Vagina (tissue), 2 donors: Measurements from ENCODE around the gene CPNE9. TPM values are rescaled to one million over a fixed set of nuclear protein-coding genes. Genes with fewer than 3 reads are reported as not detected.

Experiments used
- DNase-seq, 2 donors: peaks; one replicate each; pipeline ENCODE4 v3.0.0-alpha.2; 2017; ENCODE audit errors: extremely low spot score in 2 of 2
- H3K27ac ChIP-seq: fragments of 200-600 bp; sonication (generic); one replicate; pipeline ENCODE4 v1.5.1; 2019
- H3K27me3 ChIP-seq: fragments of 200-600 bp; sonication (generic); one replicate; pipeline ENCODE4 v1.5.1; 2019
- H3K36me3 ChIP-seq, 2 donors: fragments of 200-600 bp; sonication (generic); one replicate each; pipeline ENCODE4 v1.5.1; 2017 to 2019
- H3K4me1 ChIP-seq: fragments of 200-600 bp; sonication (generic); one replicate; pipeline ENCODE4 v1.5.1; 2019
- H3K4me3 ChIP-seq, 2 donors: fragments of 200-600 bp; sonication (generic); 1 replicate in 1 of 2; 2 replicates in 1 of 2; pipeline ENCODE4 v1.5.1; 2016 to 2019
- H3K9me3 ChIP-seq: fragments of 200-600 bp; sonication (generic); one replicate; pipeline ENCODE4 v1.5.1; 2019
- CTCF ChIP-seq, 3 experiments: fragments of 450-650 bp in 2 of 3; fragments of 200-600 bp in 1 of 3; sonication (generic) in 1 of 3; IDR thresholded peaks; one replicate each; pipeline ENCODE4 v1.5.1; 2017 to 2019; ENCODE audit warnings: antibody characterized with exemption in 3 of 3, mild to moderate bottlenecking in 2 of 3, moderate library complexity in 2 of 3
- POLR2A ChIP-seq, 2 donors: fragments of 450-650 bp; IDR thresholded peaks; one replicate each; pipeline ENCODE4 v1.6.1; 2017; ENCODE audit warnings: antibody characterized with exemption in 2 of 2, mild to moderate bottlenecking in 2 of 2, moderate library complexity in 2 of 2
- POLR2AphosphoS5 ChIP-seq, 2 donors: sonication (generic); formaldehyde crosslinking; IDR thresholded peaks; one replicate each; pipeline ENCODE4 v1.9.0; 2017; ENCODE audit warnings: antibody characterized with exemption in 2 of 2, mild to moderate bottlenecking in 2 of 2, low read depth in 1 of 2; ENCODE audit not compliant: insufficient read depth in 1 of 2
- intact Hi-C: fragments of 100-400 bp; cut with DNase I; formaldehyde crosslinking; loops from one replicate; pipeline ENCODE4 v1.15.1; 2023
- total RNA-seq: library from RNA; depleted of rRNA; stranded (reverse); fragments of >200 nt; gene quantifications from one replicate; pipeline ENCODE4 v1.2.3, GENCODE V29; 2016

Gene CPNE9
- total RNA-seq, 1 donor from 2014 or later = not detected

- Histone ChIP-seq H3K27ac (no peak overlapping the region), H3K9me3 (no peaks in the 10 kb centered on the region), H3K4me3 (no peak overlapping the region), H3K27me3 (no peaks in the 10 kb centered on the region), H3K4me1 (peaks cover 15% of the 10 kb centered on the region), H3K36me3 (no peaks in the 10 kb centered on the region)
- no peak for DNase-seq
- TF ChIP-seq POLR2AphosphoS5 (IDR thresholded peaks at IDR 0.05; ENCODE audit: insufficient read depth in 1 of 2, low read depth in 1 of 2) (no peak), CTCF (IDR thresholded peaks at IDR 0.05) (no peak), POLR2A (IDR thresholded peaks at IDR 0.05) (no peak)
- intact Hi-C loops = no loop called here
Observed at GRCh38 chr3:9713142-9713541, 9.5 kb downstream of the CPNE9 start.

GRCh38 chr3:9715136-9715535, 11.5 kb downstream of the CPNE9 start:
- H3K27ac ChIP-seq = peak overlapping the region; percentile 54
- intact Hi-C loops = no loop called here
- no peak for DNase-seq

GRCh38 chr3:9715764-9716437, 12.3 kb downstream of the CPNE9 start:
- peak in 1 of 2 donors; percentile 95 for DNase-seq
- intact Hi-C loops = no loop called here
- Histone ChIP-seq H3K36me3 (no peaks in the 10 kb centered on the region), H3K4me1 (peaks cover 15% of the 10 kb centered on the region), H3K27ac (peak overlapping the region; percentile 68), H3K4me3 (no peak overlapping the region), H3K27me3 (no peaks in the 10 kb centered on the region), H3K9me3 (no peaks in the 10 kb centered on the region)
- peak; percentile 72 to 86 (median 76) for TF ChIP-seq CTCF (IDR thresholded peaks at IDR 0.05)
- no peak for TF ChIP-seq POLR2A (IDR thresholded peaks at IDR 0.05)
- TF ChIP-seq POLR2AphosphoS5 (IDR thresholded peaks at IDR 0.05; ENCODE audit: insufficient read depth in 1 of 2, low read depth in 1 of 2) = peak in 1 of 2 donors; percentile 92

More at GRCh38 chr3:9715136-9715535, 11.5 kb downstream of the CPNE9 start:
- TF ChIP-seq CTCF (IDR thresholded peaks at IDR 0.05) (no peak), POLR2A (IDR thresholded peaks at IDR 0.05) (no peak), POLR2AphosphoS5 (IDR thresholded peaks at IDR 0.05; ENCODE audit: insufficient read depth in 1 of 2, low read depth in 1 of 2) (no peak)
- H3K36me3 ChIP-seq = no peaks in the 10 kb centered on the region
- H3K4me3 ChIP-seq = no peak overlapping the region
- peaks cover 15% of the 10 kb centered on the region for H3K4me1 ChIP-seq
- H3K27me3 ChIP-seq = no peaks in the 10 kb centered on the region
- no peaks in the 10 kb centered on the region for H3K9me3 ChIP-seq

- Histone ChIP-seq H3K27me3 (no peaks in the 10 kb centered on the region), H3K27ac (no peak overlapping the region), H3K36me3 (no peaks in the 10 kb centered on the region), H3K4me1 (peaks cover 15% of the 10 kb centered on the region), H3K4me3 (no peak overlapping the region), H3K9me3 (no peaks in the 10 kb centered on the region)
- intact Hi-C loops = no loop called here
- no peak for TF ChIP-seq POLR2AphosphoS5 (IDR thresholded peaks at IDR 0.05; ENCODE audit: insufficient read depth in 1 of 2, low read depth in 1 of 2)
- no peak for DNase-seq
Observed at GRCh38 chr3:9716801-9717555, 13.3 kb downstream of the CPNE9 start.

GRCh38 chr3:9717563-9717962, 13.9 kb downstream of the CPNE9 start:
- H3K9me3 ChIP-seq = no peaks in the 10 kb centered on the region
- no peak overlapping the region for H3K4me3 ChIP-seq
- no peak overlapping the region for H3K27ac ChIP-seq
- no peaks in the 10 kb centered on the region for H3K36me3 ChIP-seq
- TF ChIP-seq POLR2AphosphoS5 (IDR thresholded peaks at IDR 0.05; ENCODE audit: insufficient read depth in 1 of 2, low read depth in 1 of 2) (no peak), POLR2A (IDR thresholded peaks at IDR 0.05) (no peak), CTCF (IDR thresholded peaks at IDR 0.05) (no peak)
- H3K4me1 ChIP-seq = peaks cover 15% of the 10 kb centered on the region
- intact Hi-C loops = no loop called here
- DNase-seq = no peak
- H3K27me3 ChIP-seq = no peaks in the 10 kb centered on the region
